HCT116 (cell line): ENCODE measurements around the gene MORN1. TPM values are rescaled to one million over a fixed set of nuclear protein-coding genes. Genes with fewer than 3 reads are reported as not detected.

Experiments
- ATAC-seq: fragments of 200-7000 bp; cut with Tn5 transposase; 2 replicates; pipeline ENCODE4 v1.9.1; 2020; ENCODE audit warnings: mild to moderate bottlenecking, moderate library complexity
- BruUV-seq: library from RNA; stranded (reverse); fragments of 400-500 nt; replicated peaks from 2 replicates; lab custom pipeline; 2021; lab: Mats Ljungman, UMichigan
- CTCF ChIA-PET: fragments of 300-600 bp; sonication (Branson Sonifier 250); formaldehyde crosslinking; loops from one replicate; lab custom pipeline; 2021; ENCODE audit warnings: antibody characterized with exemption; lab: Charles Lee
- POLR2A ChIA-PET: fragments of 300-600, 350-600 bp; sonication (Branson Sonifier 250); formaldehyde crosslinking; loops from one replicate; lab custom pipeline; 2021; ENCODE audit warnings: antibody characterized with exemption; lab: Charles Lee
- RAD21 ChIA-PET, 2 experiments: fragments of 300-600 bp; sonication (Branson Sonifier 250); formaldehyde crosslinking; loops; one replicate each; lab custom pipeline; 2023; ENCODE audit warnings: low total read pairs in 2 of 2; ENCODE audit not compliant: uncharacterized antibody in 2 of 2, unreplicated experiment in 2 of 2, low non-redundant PET in 1 of 2; lab: Charles Lee
- DNase-seq: peaks from one replicate; pipeline ENCODE4 v3.0.0-alpha.2; 2010; ENCODE audit warnings: low read depth, low spot score
- H2AFZ ChIP-seq: fragments of 200-600 bp; shearing (Covaris generic), sonication (generic); 2 replicates; pipeline ENCODE4 v1.6.1; 2017; ENCODE audit warnings: low read depth, mixed run types, mixed read lengths, antibody characterized with exemption, low read length; ENCODE audit not compliant: poor library complexity, severe bottlenecking
- H3K27ac ChIP-seq: 2 replicates; pipeline ENCODE4 v1.5.1; 2012; ENCODE audit warnings: low read depth, low read length
- H3K27me3 ChIP-seq: fragments of 200-600 bp; sonication (generic); 2 replicates; pipeline ENCODE4 v1.6.1; 2016; ENCODE audit warnings: mixed run types, low read length, mixed read lengths; ENCODE audit not compliant: insufficient read depth
- H3K36me3 ChIP-seq, 2 experiments: fragments of 200-500 bp in 1 of 2; fragments of 200-600 bp in 1 of 2; sonication (Bioruptor generic) in 1 of 2; sonication (generic) in 1 of 2; 2 replicates each; pipeline versions ENCODE4 v1.5.1 to v1.6.1; 2014 to 2016; ENCODE audit warnings: low read length in 2 of 2, inconsistent platforms in 1 of 2, mixed read lengths in 1 of 2, mixed run types in 1 of 2; ENCODE audit not compliant: insufficient read depth in 2 of 2, control insufficient read depth in 1 of 2
- H3K4me1 ChIP-seq, 2 experiments: fragments of 200-600 bp in 1 of 2; sonication (generic) in 1 of 2; 2 replicates each; pipeline versions ENCODE4 v1.5.1 to v1.6.1; 2012 to 2017; ENCODE audit warnings: low read length in 2 of 2, inconsistent platforms in 1 of 2, mild to moderate bottlenecking in 1 of 2, mixed read lengths in 1 of 2, mixed run types in 1 of 2, moderate library complexity in 1 of 2; ENCODE audit not compliant: insufficient read depth in 2 of 2, control insufficient read depth in 1 of 2
- H3K4me2 ChIP-seq: fragments of 200-600 bp; sonication (generic); 2 replicates; pipeline ENCODE4 v1.6.1; 2017; ENCODE audit warnings: mixed run types, low read length, mixed read lengths
- H3K4me3 ChIP-seq, 2 experiments: fragments of 200-600 bp in 1 of 2; sonication (generic) in 1 of 2; replicated peaks in 1 of 2; 2 replicates each; pipeline ENCODE4 v1.5.1; 2011 to 2016; ENCODE audit warnings: low read length in 2 of 2, control low read depth in 1 of 2, low read depth in 1 of 2, mild to moderate bottlenecking in 1 of 2, mixed read lengths in 1 of 2, mixed run types in 1 of 2
- H3K79me2 ChIP-seq: fragments of 200-600 bp; sonication (generic); 2 replicates; pipeline ENCODE4 v1.6.1; 2017; ENCODE audit warnings: mild to moderate bottlenecking, mixed run types, low read length, moderate library complexity, mixed read lengths; ENCODE audit not compliant: insufficient read depth
- H3K9ac ChIP-seq: fragments of 200-600 bp; sonication (generic); 2 replicates; pipeline ENCODE4 v1.6.1; 2016; ENCODE audit warnings: low read length, mixed read lengths
- H3K9me2 ChIP-seq: fragments of 200-600 bp; sonication (generic), shearing (Covaris generic); 2 replicates; pipeline ENCODE4 v1.6.1; 2017; ENCODE audit warnings: mixed run types, mild to moderate bottlenecking, moderate library complexity; ENCODE audit not compliant: insufficient read depth
- H3K9me3 ChIP-seq, 2 experiments: fragments of 200-500 bp in 1 of 2; fragments of 200-600 bp in 1 of 2; sonication (Bioruptor generic) in 1 of 2; sonication (generic) in 1 of 2; 2 replicates each; pipeline ENCODE4 v1.6.1; 2014 to 2017; ENCODE audit warnings: low read length in 2 of 2, mixed read lengths in 2 of 2, inconsistent platforms in 1 of 2, low read depth in 1 of 2, mild to moderate bottlenecking in 1 of 2, mixed run types in 1 of 2, moderate library complexity in 1 of 2; ENCODE audit not compliant: control insufficient read depth in 1 of 2, insufficient read depth in 1 of 2
- H4K20me1 ChIP-seq: fragments of 200-600 bp; sonication (generic), shearing (Covaris generic); 2 replicates; pipeline ENCODE4 v1.6.1; 2017; ENCODE audit warnings: mixed run types, mild to moderate bottlenecking, moderate library complexity; ENCODE audit not compliant: insufficient read depth
- ATF3 ChIP-seq: IDR thresholded peaks from 2 replicates; pipeline ENCODE4 v1.6.1; 2012
- CBX3 ChIP-seq: IDR thresholded peaks from 2 replicates; pipeline ENCODE4 v1.6.1; 2012; ENCODE audit warnings: low read depth
- CTCF ChIP-seq, 3 experiments: fragments of 200-600 bp in 1 of 3; sonication (generic) in 1 of 3; IDR thresholded peaks in 2 of 3; conservative IDR thresholded peaks in 1 of 3; 2 replicates each; pipeline ENCODE4 v1.5.1; 2012 to 2017; ENCODE audit warnings: low read depth in 2 of 3, low read length in 2 of 3, antibody characterized with exemption in 1 of 3, borderline replicate concordance in 1 of 3, control low read depth in 1 of 3, mild to moderate bottlenecking in 1 of 3, mixed read lengths in 1 of 3, mixed run types in 1 of 3, moderate library complexity in 1 of 3; ENCODE audit not compliant: insufficient read depth in 1 of 3
- EZH2 ChIP-seq: fragments of 200-600 bp; sonication (generic); IDR thresholded peaks from 2 replicates; pipeline ENCODE4 v1.6.1; 2017; ENCODE audit warnings: antibody characterized with exemption, mixed run types
- EZH2phosphoT487 ChIP-seq: fragments of 200-600 bp; IDR thresholded peaks from 2 replicates; pipeline ENCODE4 v1.6.1; 2018; ENCODE audit warnings: antibody characterized with exemption, borderline replicate concordance
- JUND ChIP-seq: IDR thresholded peaks from 2 replicates; pipeline ENCODE4 v1.6.1; 2012
- MAX ChIP-seq: IDR thresholded peaks from 2 replicates; pipeline ENCODE4 v1.6.1; 2012
- REST ChIP-seq: IDR thresholded peaks from 2 replicates; pipeline ENCODE4 v1.6.1; 2012; ENCODE audit warnings: low read depth
- SIN3A ChIP-seq: IDR thresholded peaks from 2 replicates; pipeline ENCODE4 v1.6.1; 2012; ENCODE audit warnings: low read depth
- SRF ChIP-seq: IDR thresholded peaks from 2 replicates; pipeline ENCODE4 v1.6.1; 2012; ENCODE audit warnings: low read depth
- TCF7L2 ChIP-seq: IDR thresholded peaks from 2 replicates; pipeline ENCODE4 v1.7.0; 2011; ENCODE audit warnings: borderline replicate concordance, inconsistent platforms; ENCODE audit not compliant: insufficient read depth, insufficient read length; ENCODE audit errors: extremely low read depth
- YY1 ChIP-seq: IDR thresholded peaks from 2 replicates; pipeline ENCODE4 v1.6.1; 2011; ENCODE audit warnings: low read length, low read depth, moderate library complexity, mild to moderate bottlenecking; ENCODE audit not compliant: insufficient replicate concordance; ENCODE audit errors: extremely low read depth
- ZFX ChIP-seq: fragments of 450-650 bp; IDR thresholded peaks from 2 replicates; pipeline ENCODE4 v1.6.1; 2017
- ZNF274 ChIP-seq: fragments of 200-500 bp; sonication (Bioruptor generic); IDR thresholded peaks from 2 replicates; pipeline ENCODE4 v1.6.1; 2014; ENCODE audit warnings: mild to moderate bottlenecking, low read depth, low read length, inconsistent platforms
- intact Hi-C: fragments of 100-400 bp; cut with micrococcal nuclease; formaldehyde crosslinking; loops from 2 replicates; pipeline ENCODE4 v1.10.0; 2022
- total RNA-seq: library from RNA; stranded (reverse); gene quantifications from one replicate; pipeline ENCODE4 v1.2.1, GENCODE V29; 2021; ENCODE audit not compliant: unreplicated experiment

MORN1 gene
- total RNA-seq, 1 experiment from 2014 or later = 21.4 TPM

- ATAC-seq = no peak
- Histone ChIP-seq H2AFZ (no peak overlapping the region), H4K20me1 (no peaks in the 10 kb centered on the region), H3K4me2 (no peak overlapping the region), H3K36me3 (no peaks in the 10 kb centered on the region), H3K9ac (no peak overlapping the region), H3K4me3 (no peak overlapping the region), H3K27me3 (peaks cover 7% of the 10 kb centered on the region; the same call in 1 of the 2 replicates), H3K4me1 (no peaks in the 10 kb centered on the region), H3K79me2 (no peaks in the 10 kb centered on the region), H3K9me3 (peaks cover 3 to 9% of the 10 kb centered on the region in 2 experiments; a peak in 2 of 4 replicates), H3K27ac (no peak overlapping the region), H3K9me2 (no peaks in the 10 kb centered on the region)
- no peak for DNase-seq
- CTCF ChIA-PET = no interaction called here
- RAD21 ChIA-PET = no interaction called here
- POLR2A ChIA-PET = no interaction called here
- intact Hi-C loops = no loop called here
- TF ChIP-seq REST (no peak), MAX (no peak), JUND (no peak), EZH2 (no peak), EZH2phosphoT487 (no peak), CTCF (IDR thresholded peaks at IDR 0.05 in 2 of 3, conservative IDR thresholded peaks at IDR 0.05 in 1 of 3; ENCODE audit: borderline replicate concordance in 1 of 3, insufficient read depth in 1 of 3, low read depth in 2 of 3, low read length in 2 of 3) (no peak), TCF7L2 (no peak), ZFX (no peak), SRF (no peak), ATF3 (no peak), CBX3 (no peak), ZNF274 (no peak), SIN3A (no peak), YY1 (no peak)
- no TSS peak for BruUV-seq
Measured at GRCh38 chr1:2431103-2431502, 39.7 kb upstream of the MORN1 start.
